Epithelial cell of prostate (primary cell): ENCODE results near the gene BAIAP2L2.

Experiments used
- DNase-seq: peaks from one replicate; pipeline ENCODE4 v3.0.0-alpha.2; 2011; ENCODE audit warnings: low read depth, low spot score
- H3K27ac ChIP-seq: fragments of 450-650 bp; 2 replicates; pipeline ENCODE4 v1.5.1; 2017; ENCODE audit warnings: mild to moderate bottlenecking

BAIAP2L2 gene

GRCh38 chr22:38109371-38110001 is 998 bp downstream of the BAIAP2L2 start:
- H3K27ac ChIP-seq = no peak overlapping the region
- DNase-seq = no peak

GRCh38 chr22:38108561-38109319 is 1.7 kb downstream of the BAIAP2L2 start:
- no peak overlapping the region for H3K27ac ChIP-seq
- DNase-seq = no peak

GRCh38 chr22:38107692-38108515 is 2.6 kb downstream of the BAIAP2L2 start:
- no peak overlapping the region for H3K27ac ChIP-seq
- no peak for DNase-seq

GRCh38 chr22:38106814-38107578 is 3.5 kb downstream of the BAIAP2L2 start:
- DNase-seq = no peak
- H3K27ac ChIP-seq = no peak overlapping the region

- no peak for DNase-seq
- H3K27ac ChIP-seq = no peak overlapping the region
Measured at GRCh38 chr22:38104084-38104483, 6.4 kb downstream of the BAIAP2L2 start.

GRCh38 chr22:38103641-38104040 is 6.8 kb downstream of the BAIAP2L2 start:
- DNase-seq = no peak

GRCh38 chr22:38098410-38099249 is 11.9 kb downstream of the BAIAP2L2 start:
- H3K27ac ChIP-seq = no peak overlapping the region
- DNase-seq = no peak

More at GRCh38 chr22:38103641-38104040, 6.8 kb downstream of the BAIAP2L2 start:
- no peak overlapping the region for H3K27ac ChIP-seq

- no peak overlapping the region for H3K27ac ChIP-seq
- no peak for DNase-seq
Measured at GRCh38 chr22:38097557-38098409, 12.7 kb downstream of the BAIAP2L2 start.

- no peak overlapping the region for H3K27ac ChIP-seq
- DNase-seq = no peak
Measured at GRCh38 chr22:38097058-38097457, 13.4 kb downstream of the BAIAP2L2 start.

- H3K27ac ChIP-seq = no peak overlapping the region
- no peak for DNase-seq
Measured at GRCh38 chr22:38089474-38089851, 21.0 kb downstream of the BAIAP2L2 start.

GRCh38 chr22:38088629-38089473 is 21.6 kb downstream of the BAIAP2L2 start:
- H3K27ac ChIP-seq = no peak overlapping the region
- no peak for DNase-seq

- H3K27ac ChIP-seq = no peak overlapping the region
- no peak for DNase-seq
Measured at GRCh38 chr22:38087855-38088254, 22.6 kb downstream of the BAIAP2L2 start.

GRCh38 chr22:38086942-38087341 is 23.5 kb downstream of the BAIAP2L2 start:
- H3K27ac ChIP-seq = no peak overlapping the region
- no peak for DNase-seq

GRCh38 chr22:38086001-38086845 is 24.3 kb downstream of the BAIAP2L2 start:
- no peak for DNase-seq

GRCh38 chr22:38085501-38085900 is 25.0 kb downstream of the BAIAP2L2 start:
- no peak for DNase-seq

More at GRCh38 chr22:38086001-38086845, 24.3 kb downstream of the BAIAP2L2 start:
- H3K27ac ChIP-seq = no peak overlapping the region

GRCh38 chr22:38085056-38085455 is 25.4 kb downstream of the BAIAP2L2 start:
- DNase-seq = no peak
- H3K27ac ChIP-seq = no peak overlapping the region

More at GRCh38 chr22:38085501-38085900, 25.0 kb downstream of the BAIAP2L2 start:
- H3K27ac ChIP-seq = no peak overlapping the region
